IMR-90 (cell line): ENCODE results near the gene TNK2. TPM values are rescaled to one million over a fixed set of nuclear protein-coding genes. Genes with fewer than 3 reads are reported as not detected.

ENCODE experiments used
- ATAC-seq: fragments of 200-7000 bp; cut with Tn5 transposase; 2 replicates; pipeline ENCODE4 v1.9.1; 2020; ENCODE audit warnings: low read depth, mild to moderate bottlenecking, moderate library complexity
- BruUV-seq: library from RNA; stranded (reverse); fragments of 400-500 nt; replicated peaks from 2 replicates; lab custom pipeline; 2021; lab: Mats Ljungman, UMichigan
- CTCF ChIA-PET: fragments of 300-600 bp; formaldehyde crosslinking; extraction: SDS; loops from one replicate; lab custom pipeline; 2021; ENCODE audit warnings: antibody characterized with exemption; lab: Yijun Ruan, JAX
- POLR2A ChIA-PET: fragments of 300-600 bp; sonication (Branson Sonifier 250); formaldehyde crosslinking; loops from one replicate; lab custom pipeline; 2022; ENCODE audit warnings: antibody characterized with exemption; ENCODE audit not compliant: unreplicated experiment; lab: Charles Lee
- DNase-seq: peaks from one replicate; pipeline ENCODE4 v3.0.0; 2013
- H2AFZ ChIP-seq: replicated peaks from 2 replicates; pipeline ENCODE3; 2013; ENCODE audit warnings: low read length, mild to moderate bottlenecking; ENCODE audit not compliant: poor library complexity
- H2AK5ac ChIP-seq: 2 replicates; pipeline ENCODE4 v1.6.1; 2013; ENCODE audit warnings: low read depth, low read length, inconsistent platforms
- H2AK9ac ChIP-seq: replicated peaks from 2 replicates; pipeline ENCODE3; 2013; ENCODE audit warnings: mild to moderate bottlenecking, low read depth, low read length, moderate library complexity; ENCODE audit not compliant: poor library complexity
- H2BK120ac ChIP-seq: 2 replicates; pipeline ENCODE4 v1.6.1; 2013; ENCODE audit warnings: low read depth, low read length, inconsistent platforms
- H2BK15ac ChIP-seq: 3 replicates; pipeline ENCODE4 v1.6.1; 2013; ENCODE audit warnings: low read depth, low read length, inconsistent platforms
- H2BK20ac ChIP-seq: 2 replicates; pipeline ENCODE4 v1.6.1; 2013; ENCODE audit warnings: low read depth, mild to moderate bottlenecking, inconsistent platforms, low read length, moderate library complexity
- H2BK5ac ChIP-seq: 2 replicates; pipeline ENCODE4 v1.6.1; 2013; ENCODE audit warnings: mild to moderate bottlenecking, low read depth, low read length, inconsistent platforms; ENCODE audit not compliant: poor library complexity, severe bottlenecking
- H3K14ac ChIP-seq: replicated peaks from 2 replicates; pipeline ENCODE4 v1.6.1; 2013; ENCODE audit warnings: low read depth, low read length, inconsistent platforms
- H3K18ac ChIP-seq: 2 replicates; pipeline ENCODE4 v1.6.1; 2013; ENCODE audit warnings: low read depth, low read length, control low read depth
- H3K23ac ChIP-seq: 2 replicates; pipeline ENCODE4 v1.6.1; 2013; ENCODE audit warnings: low read depth, low read length, inconsistent platforms
- H3K27ac ChIP-seq: 2 replicates; pipeline ENCODE4 v1.5.1; 2013; ENCODE audit warnings: mild to moderate bottlenecking, control low read depth, low read length; ENCODE audit not compliant: insufficient read depth
- H3K27me3 ChIP-seq: 2 replicates; pipeline ENCODE4 v1.6.1; 2013; ENCODE audit warnings: low read length; ENCODE audit not compliant: control insufficient read depth, insufficient read depth
- H3K36me3 ChIP-seq: 2 replicates; pipeline ENCODE4 v1.6.1; 2013; ENCODE audit warnings: low read length, mixed read lengths; ENCODE audit not compliant: control insufficient read depth, insufficient read depth
- H3K4ac ChIP-seq: 2 replicates; pipeline ENCODE4 v1.6.1; 2013; ENCODE audit warnings: low read depth, low read length, inconsistent platforms
- H3K4me1 ChIP-seq: 2 replicates; pipeline ENCODE4 v1.6.1; 2013; ENCODE audit warnings: low read length, mixed read lengths; ENCODE audit not compliant: control insufficient read depth, insufficient read depth
- H3K4me2 ChIP-seq: 2 replicates; pipeline ENCODE4 v1.6.1; 2013; ENCODE audit warnings: low read depth, mild to moderate bottlenecking, control low read depth, low read length, moderate library complexity
- H3K4me3 ChIP-seq: 2 replicates; pipeline ENCODE4 v1.5.1; 2013; ENCODE audit warnings: low read depth, mild to moderate bottlenecking, control low read depth, low read length, moderate library complexity; ENCODE audit not compliant: insufficient read depth
- H3K56ac ChIP-seq: 2 replicates; pipeline ENCODE4 v1.6.1; 2013; ENCODE audit warnings: low read length, inconsistent platforms; ENCODE audit not compliant: insufficient read depth; ENCODE audit errors: extremely low read depth
- H3K79me1 ChIP-seq, 2 experiments: 2 replicates each; pipeline ENCODE4 v1.6.1; 2013; ENCODE audit warnings: low read length in 2 of 2, inconsistent platforms in 1 of 2, low read depth in 1 of 2
- H3K9ac ChIP-seq: 2 replicates; pipeline ENCODE4 v1.6.1; 2013; ENCODE audit warnings: low read depth, low read length, control low read depth
- H3K9me1 ChIP-seq: 2 replicates; pipeline ENCODE4 v1.6.1; 2013; ENCODE audit warnings: low read length, inconsistent platforms; ENCODE audit not compliant: insufficient read depth
- H3K9me3 ChIP-seq: 2 replicates; pipeline ENCODE4 v1.6.1; 2013; ENCODE audit warnings: low read length; ENCODE audit not compliant: control insufficient read depth, insufficient read depth
- H4K20me1 ChIP-seq: 2 replicates; pipeline ENCODE4 v1.6.1; 2013; ENCODE audit warnings: low read length, inconsistent platforms; ENCODE audit not compliant: insufficient read depth
- H4K5ac ChIP-seq: 2 replicates; pipeline ENCODE4 v1.6.1; 2013; ENCODE audit warnings: mild to moderate bottlenecking, low read depth, low read length, control low read depth
- H4K8ac ChIP-seq, 2 experiments: 2 replicates each; pipeline ENCODE4 v1.6.1; 2013; ENCODE audit warnings: low read depth in 2 of 2, low read length in 2 of 2, control low read depth in 1 of 2, inconsistent platforms in 1 of 2
- H4K91ac ChIP-seq: 2 replicates; pipeline ENCODE4 v1.6.1; 2013; ENCODE audit warnings: low read depth, low read length, inconsistent platforms; ENCODE audit not compliant: insufficient read depth
- BHLHE40 ChIP-seq: fragments of 150-350 bp; IDR thresholded peaks from 2 replicates; pipeline ENCODE4 v1.6.1; 2016; ENCODE audit warnings: mild to moderate bottlenecking, low read depth, low read length
- CEBPB ChIP-seq: IDR thresholded peaks from 2 replicates; pipeline ENCODE4 v1.6.1; 2012; ENCODE audit warnings: low read depth, low read length, improper control_type of control experiment
- CHD1 ChIP-seq: IDR thresholded peaks from 2 replicates; pipeline ENCODE4 v1.6.1; 2012; ENCODE audit warnings: low read depth, low read length, improper control_type of control experiment
- FOS ChIP-seq: fragments of 150-350 bp; IDR thresholded peaks from 2 replicates; pipeline ENCODE4 v1.6.1; 2016; ENCODE audit warnings: low read depth, low read length
- MAFK ChIP-seq: IDR thresholded peaks from 2 replicates; pipeline ENCODE4 v1.6.1; 2012; ENCODE audit warnings: low read depth, low read length, improper control_type of control experiment
- MAZ ChIP-seq: IDR thresholded peaks from 2 replicates; pipeline ENCODE4 v1.6.1; 2012; ENCODE audit warnings: low read depth, mild to moderate bottlenecking, low read length, improper control_type of control experiment, moderate library complexity, borderline replicate concordance
- MXI1 ChIP-seq: IDR thresholded peaks from 2 replicates; pipeline ENCODE4 v1.6.1; 2012; ENCODE audit warnings: low read depth, mild to moderate bottlenecking, low read length, moderate library complexity, borderline replicate concordance
- NFE2L2 ChIP-seq: fragments of 150-350 bp; IDR thresholded peaks from 2 replicates; pipeline ENCODE4 v1.6.1; 2016; ENCODE audit warnings: low read depth, mild to moderate bottlenecking, low read length
- POLR2A ChIP-seq: IDR thresholded peaks from 2 replicates; pipeline ENCODE4 v1.6.1; 2012; ENCODE audit warnings: mild to moderate bottlenecking, low read depth, low read length
- RAD21 ChIP-seq: IDR thresholded peaks from 2 replicates; pipeline ENCODE4 v1.6.1; 2012; ENCODE audit warnings: low read length, improper control_type of control experiment
- RCOR1 ChIP-seq: IDR thresholded peaks from 2 replicates; pipeline ENCODE4 v1.6.1; 2012; ENCODE audit warnings: mild to moderate bottlenecking, low read length, improper control_type of control experiment; ENCODE audit not compliant: insufficient replicate concordance
- RFX5 ChIP-seq: IDR thresholded peaks from 2 replicates; pipeline ENCODE4 v1.8.0; 2012; ENCODE audit warnings: low read depth, mild to moderate bottlenecking, low read length, moderate library complexity
- SMC3 ChIP-seq: fragments of 150-350 bp; IDR thresholded peaks from 2 replicates; pipeline ENCODE4 v1.6.1; 2016; ENCODE audit warnings: low read depth, mild to moderate bottlenecking, antibody characterized with exemption, low read length, moderate library complexity
- WGBS, 2 experiments: methylation state at CpG; one replicate each; pipeline versions ENCODE4 v1.1.5 to v1.1.7; 2013; ENCODE audit warnings: missing lambda C conversion rate in 2 of 2; ENCODE audit not compliant: insufficient read length in 1 of 2; ENCODE audit errors: extremely low coverage in 2 of 2; 5-methylcytosine and 5-hydroxymethylcytosine counted together
- dilution Hi-C: fragments of 300-500 bp; cut with HindIII; formaldehyde crosslinking; loops from one replicate; pipeline ENCODE4 v1.14.3; 2018; ENCODE audit warnings: low sequenced_read_pairs; ENCODE audit not compliant: unreplicated experiment
- in situ Hi-C: fragments of 300-500 bp; cut with MboI; formaldehyde crosslinking; loops from 3 replicates; pipeline ENCODE4 v1.14.3; 2019; ENCODE audit warnings: low sequenced_read_pairs, inconsistent platforms, mixed read lengths
- intact Hi-C: fragments of 100-400 bp; cut with micrococcal nuclease; formaldehyde crosslinking; loops from 2 replicates; pipeline ENCODE4 v1.10.0; 2022
- polyA plus RNA-seq, 3 experiments: library from polyadenylated mRNA; depleted of rRNA; stranded (reverse); fragments of >200 nt; gene quantifications; 2 replicates each; pipeline ENCODE4 v1.2.3, GENCODE V29; 2012; ENCODE audit warnings: low replicate concordance in 1 of 3
- total RNA-seq: library from RNA; depleted of rRNA; stranded (reverse); fragments of >200 nt; gene quantifications from 2 replicates; pipeline ENCODE4 v1.2.3, GENCODE V29; 2012
- TF ChIP-seq, protein P1 (sequence below): fragments of 150-350 bp; IDR thresholded peaks from 2 replicates; pipeline ENCODE4 v1.6.1; 2016; ENCODE audit warnings: low read depth, mild to moderate bottlenecking, low read length, moderate library complexity, borderline replicate concordance
- TF ChIP-seq, protein P2 (sequence below): fragments of 150-350 bp; IDR thresholded peaks from 2 replicates; pipeline ENCODE4 v1.6.1; 2017; ENCODE audit warnings: mild to moderate bottlenecking, antibody characterized with exemption, low read length, low read depth
- TF ChIP-seq, protein P3 (sequence below): conservative IDR thresholded peaks from 2 replicates; pipeline ENCODE4 v1.5.1; 2012; ENCODE audit warnings: mild to moderate bottlenecking, low read depth, low read length, improper control_type of control experiment

TNK2 gene
- total and polyA plus RNA-seq, 2 of the 4 experiments (the other 2 are of a cell fraction), result 2.2 to 13.8 TPM

DNA sequence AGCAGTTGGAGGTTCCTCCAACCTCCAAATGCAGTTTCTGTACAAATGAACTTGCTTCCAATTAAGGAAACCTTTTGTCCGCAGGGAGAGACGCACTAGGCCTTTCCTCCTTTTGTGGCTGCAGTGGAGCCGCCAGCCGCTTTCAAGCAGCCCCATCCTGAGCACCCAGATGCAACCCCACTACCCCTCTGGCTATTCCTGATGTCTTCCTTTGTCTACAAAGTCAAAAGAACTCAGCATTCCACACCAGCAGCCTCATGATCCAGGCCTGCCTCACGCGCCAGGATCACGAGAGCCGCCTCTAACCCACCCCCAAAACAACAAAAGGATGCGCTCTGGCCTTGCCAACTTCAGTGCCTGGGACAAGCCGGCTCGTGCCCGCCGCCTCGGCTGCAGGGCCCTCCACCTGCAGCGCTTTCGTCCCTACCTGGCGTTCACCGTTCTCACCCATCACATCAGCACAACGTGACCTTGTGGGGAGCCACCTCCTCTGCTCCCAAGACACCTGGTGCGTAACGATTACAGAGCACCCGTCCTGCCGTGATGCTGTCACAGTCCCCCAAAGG is 48.4 kb downstream of the TNK2 start:
- no peak overlapping the region for H3K9ac ChIP-seq
- no peaks in the 10 kb centered on the region; the same call in 1 of the 2 replicates for H3K36me3 ChIP-seq
- intact Hi-C loops (loop anchor here (1.0 to 5.0 kb wide), 3 partner anchors 34 to 347 kb away; no protein-coding TSS in a partner anchor), in situ Hi-C loops (loop anchor here (5.0 kb wide), 1 partner anchor 37 kb away; no protein-coding TSS in a partner anchor), dilution Hi-C loops (no loop called here)
- H3K4ac ChIP-seq, result no peak overlapping the region
- no peaks in the 10 kb centered on the region for H4K20me1 ChIP-seq
- H3K79me1 ChIP-seq, result no peaks in the 10 kb centered on the region
- H3K9me1 ChIP-seq, result no peaks in the 10 kb centered on the region
- WGBS, 2 experiments, result 89% methylated on average over 15 of the region's 23 CpGs; no CpG with 5 or more reads in 1 of the 2 experiments
- no peak overlapping the region for H2AK9ac ChIP-seq
- H3K56ac ChIP-seq, result no peak overlapping the region
- no peak overlapping the region for H3K23ac ChIP-seq
- no peak overlapping the region for H3K4me3 ChIP-seq
- H3K27ac ChIP-seq, result no peak overlapping the region
- no peak overlapping the region for H2AK5ac ChIP-seq
- no peak for DNase-seq
- ChIA-PET POLR2A (no interaction called here), CTCF (interaction anchor here (1.4 to 2.6 kb wide), 3 partner anchors 9 to 54 kb away, joined by 6 to 19 read pairs (median 9); no protein-coding TSS in a partner anchor)
- H4K91ac ChIP-seq, result no peak overlapping the region
- peak overlapping the region; percentile 84 for H2AFZ ChIP-seq
- H3K9me3 ChIP-seq, result no peaks in the 10 kb centered on the region
- no TSS peak for BruUV-seq
- ATAC-seq, result no peak
- H2BK20ac ChIP-seq, result no peak overlapping the region
- no peak overlapping the region for H4K5ac ChIP-seq
- H2BK15ac ChIP-seq, result no peak overlapping the region
- no peak overlapping the region for H3K18ac ChIP-seq
- no peaks in the 10 kb centered on the region for H3K27me3 ChIP-seq
- no peak overlapping the region for H3K14ac ChIP-seq
- 0 out of 2 replicates have a peak, but pooled peaks cover 2% of the 10 kb centered on the region for H3K4me1 ChIP-seq
- TF ChIP-seq, protein P1, sequence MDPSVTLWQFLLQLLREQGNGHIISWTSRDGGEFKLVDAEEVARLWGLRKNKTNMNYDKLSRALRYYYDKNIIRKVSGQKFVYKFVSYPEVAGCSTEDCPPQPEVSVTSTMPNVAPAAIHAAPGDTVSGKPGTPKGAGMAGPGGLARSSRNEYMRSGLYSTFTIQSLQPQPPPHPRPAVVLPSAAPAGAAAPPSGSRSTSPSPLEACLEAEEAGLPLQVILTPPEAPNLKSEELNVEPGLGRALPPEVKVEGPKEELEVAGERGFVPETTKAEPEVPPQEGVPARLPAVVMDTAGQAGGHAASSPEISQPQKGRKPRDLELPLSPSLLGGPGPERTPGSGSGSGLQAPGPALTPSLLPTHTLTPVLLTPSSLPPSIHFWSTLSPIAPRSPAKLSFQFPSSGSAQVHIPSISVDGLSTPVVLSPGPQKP, result no peak
- no peak for TF ChIP-seq CHD1
- TF ChIP-seq MXI1, result no peak
- no peak for TF ChIP-seq RFX5
- TF ChIP-seq MAZ, result no peak
- no peak for TF ChIP-seq POLR2A
- no peak for TF ChIP-seq BHLHE40
- no peak for TF ChIP-seq RAD21
- no peak for TF ChIP-seq SMC3
- no peak for TF ChIP-seq CEBPB
- no peak for TF ChIP-seq RCOR1
- no peak for TF ChIP-seq NFE2L2
- TF ChIP-seq MAFK, result no peak
- TF ChIP-seq FOS, result no peak
- TF ChIP-seq, protein P2, sequence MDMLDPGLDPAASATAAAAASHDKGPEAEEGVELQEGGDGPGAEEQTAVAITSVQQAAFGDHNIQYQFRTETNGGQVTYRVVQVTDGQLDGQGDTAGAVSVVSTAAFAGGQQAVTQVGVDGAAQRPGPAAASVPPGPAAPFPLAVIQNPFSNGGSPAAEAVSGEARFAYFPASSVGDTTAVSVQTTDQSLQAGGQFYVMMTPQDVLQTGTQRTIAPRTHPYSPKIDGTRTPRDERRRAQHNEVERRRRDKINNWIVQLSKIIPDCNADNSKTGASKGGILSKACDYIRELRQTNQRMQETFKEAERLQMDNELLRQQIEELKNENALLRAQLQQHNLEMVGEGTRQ, result no peak
- TF ChIP-seq, protein P3, sequence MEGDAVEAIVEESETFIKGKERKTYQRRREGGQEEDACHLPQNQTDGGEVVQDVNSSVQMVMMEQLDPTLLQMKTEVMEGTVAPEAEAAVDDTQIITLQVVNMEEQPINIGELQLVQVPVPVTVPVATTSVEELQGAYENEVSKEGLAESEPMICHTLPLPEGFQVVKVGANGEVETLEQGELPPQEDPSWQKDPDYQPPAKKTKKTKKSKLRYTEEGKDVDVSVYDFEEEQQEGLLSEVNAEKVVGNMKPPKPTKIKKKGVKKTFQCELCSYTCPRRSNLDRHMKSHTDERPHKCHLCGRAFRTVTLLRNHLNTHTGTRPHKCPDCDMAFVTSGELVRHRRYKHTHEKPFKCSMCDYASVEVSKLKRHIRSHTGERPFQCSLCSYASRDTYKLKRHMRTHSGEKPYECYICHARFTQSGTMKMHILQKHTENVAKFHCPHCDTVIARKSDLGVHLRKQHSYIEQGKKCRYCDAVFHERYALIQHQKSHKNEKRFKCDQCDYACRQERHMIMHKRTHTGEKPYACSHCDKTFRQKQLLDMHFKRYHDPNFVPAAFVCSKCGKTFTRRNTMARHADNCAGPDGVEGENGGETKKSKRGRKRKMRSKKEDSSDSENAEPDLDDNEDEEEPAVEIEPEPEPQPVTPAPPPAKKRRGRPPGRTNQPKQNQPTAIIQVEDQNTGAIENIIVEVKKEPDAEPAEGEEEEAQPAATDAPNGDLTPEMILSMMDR, result no peak
- no peak overlapping the region for H4K8ac ChIP-seq
- H2BK120ac ChIP-seq, result no peak overlapping the region
- H3K4me2 ChIP-seq, result no peak overlapping the region
- H2BK5ac ChIP-seq, result no peak overlapping the region
